Muscle layer of colon (tissue), 2 donors: ENCODE results near the gene HAVCR1.

Experiments used
- H3K27ac ChIP-seq: one replicate; pipeline ENCODE4 v1.7.0; 2013; ENCODE audit warnings: low read depth, mild to moderate bottlenecking, low read length, moderate library complexity
- H3K27me3 ChIP-seq, 2 donors: one replicate each; pipeline ENCODE4 v1.7.0; 2013; ENCODE audit warnings: low read length in 2 of 2, mild to moderate bottlenecking in 2 of 2; ENCODE audit not compliant: insufficient read depth in 2 of 2, control insufficient read depth in 1 of 2
- H3K36me3 ChIP-seq: one replicate; pipeline ENCODE4 v1.7.0; 2013; ENCODE audit warnings: mild to moderate bottlenecking, low read length; ENCODE audit not compliant: insufficient read depth
- H3K4me1 ChIP-seq: one replicate; pipeline ENCODE4 v1.7.0; 2013; ENCODE audit warnings: mild to moderate bottlenecking, low read length; ENCODE audit not compliant: insufficient read depth
- H3K4me3 ChIP-seq, 2 donors: one replicate each; pipeline ENCODE4 v1.7.0; 2013; ENCODE audit warnings: low read length in 2 of 2, low read depth in 1 of 2, mild to moderate bottlenecking in 1 of 2, moderate library complexity in 1 of 2
- H3K9ac ChIP-seq: one replicate; pipeline ENCODE4 v1.7.0; 2013; ENCODE audit warnings: low read length
- H3K9me3 ChIP-seq: one replicate; pipeline ENCODE4 v1.7.0; 2013; ENCODE audit warnings: mild to moderate bottlenecking, low read length
- donor health status: abdominal sarcoma.
- donor health status: Adenocarcinoma of cecum.

The HAVCR1 gene

GRCh38 chr5:157059093-157059539 lies at the start of gene HAVCR1:
Gene HAVCR1, minus strand, starts transcription at chr5:157059116. Its CDS starts 1,173 bp downstream, at chr5:157057943.
- H3K4me1 ChIP-seq = no peaks in the 10 kb centered on the region
- H3K9me3 ChIP-seq = no peaks in the 10 kb centered on the region
- H3K27ac ChIP-seq = no peak within 1 kb of the TSS
- H3K36me3 ChIP-seq = no peaks in the 10 kb centered on the region
- no peak within 1 kb of the TSS for H3K9ac ChIP-seq
- H3K27me3 ChIP-seq = no peaks in the 10 kb centered on the region
- no peak within 1 kb of the TSS for H3K4me3 ChIP-seq

GRCh38 chr5:157107508-157107907 lies 48.6 kb upstream of the HAVCR1 start:
- Histone ChIP-seq H3K36me3 (no peaks in the 10 kb centered on the region), H3K27me3 (no peaks in the 10 kb centered on the region), H3K9me3 (no peaks in the 10 kb centered on the region), H3K27ac (no peak overlapping the region), H3K4me1 (no peaks in the 10 kb centered on the region), H3K9ac (no peak overlapping the region), H3K4me3 (no peak overlapping the region)

GRCh38 chr5:157106630-157107461 lies 47.9 kb upstream of the HAVCR1 start:
- no peak overlapping the region for H3K9ac ChIP-seq

GRCh38 chr5:157100140-157100679 lies 41.3 kb upstream of the HAVCR1 start:
- Histone ChIP-seq H3K4me1 (no peaks in the 10 kb centered on the region), H3K36me3 (no peaks in the 10 kb centered on the region), H3K4me3 (no peak overlapping the region), H3K9ac (no peak overlapping the region), H3K9me3 (no peaks in the 10 kb centered on the region), H3K27me3 (no peaks in the 10 kb centered on the region), H3K27ac (no peak overlapping the region)

More at GRCh38 chr5:157106630-157107461, 47.9 kb upstream of the HAVCR1 start:
- H3K27ac ChIP-seq = no peak overlapping the region
- no peak overlapping the region for H3K4me3 ChIP-seq
- H3K36me3 ChIP-seq = no peaks in the 10 kb centered on the region
- no peaks in the 10 kb centered on the region for H3K4me1 ChIP-seq
- H3K9me3 ChIP-seq = no peaks in the 10 kb centered on the region
- H3K27me3 ChIP-seq = no peaks in the 10 kb centered on the region

GRCh38 chr5:157088342-157088990 lies 29.6 kb upstream of the HAVCR1 start:
- H3K27ac ChIP-seq = no peak overlapping the region
- H3K4me3 ChIP-seq = no peak overlapping the region
- H3K4me1 ChIP-seq = no peaks in the 10 kb centered on the region
- H3K9me3 ChIP-seq = no peaks in the 10 kb centered on the region
- no peak overlapping the region for H3K9ac ChIP-seq
- H3K27me3 ChIP-seq = no peaks in the 10 kb centered on the region
- no peaks in the 10 kb centered on the region for H3K36me3 ChIP-seq

- Histone ChIP-seq H3K4me3 (no peak overlapping the region), H3K9me3 (no peaks in the 10 kb centered on the region), H3K27ac (no peak overlapping the region), H3K9ac (no peak overlapping the region), H3K27me3 (no peaks in the 10 kb centered on the region), H3K36me3 (no peaks in the 10 kb centered on the region), H3K4me1 (no peaks in the 10 kb centered on the region)
These were observed 27.9 kb upstream of the HAVCR1 start for GRCh38 chr5:157086751-157087359.

GRCh38 chr5:157085930-157086329 lies 27.0 kb upstream of the HAVCR1 start:
- Histone ChIP-seq H3K9ac (no peak overlapping the region), H3K9me3 (no peaks in the 10 kb centered on the region), H3K4me1 (no peaks in the 10 kb centered on the region), H3K27ac (no peak overlapping the region), H3K27me3 (no peaks in the 10 kb centered on the region), H3K36me3 (no peaks in the 10 kb centered on the region), H3K4me3 (no peak overlapping the region)

GRCh38 chr5:157080286-157080685 lies 21.4 kb upstream of the HAVCR1 start:
- Histone ChIP-seq H3K9ac (no peak overlapping the region), H3K27ac (no peak overlapping the region), H3K4me3 (no peak overlapping the region), H3K27me3 (no peaks in the 10 kb centered on the region), H3K36me3 (no peaks in the 10 kb centered on the region), H3K4me1 (no peaks in the 10 kb centered on the region), H3K9me3 (no peaks in the 10 kb centered on the region)

- no peaks in the 10 kb centered on the region for H3K9me3 ChIP-seq
- no peaks in the 10 kb centered on the region for H3K36me3 ChIP-seq
- H3K9ac ChIP-seq = no peak overlapping the region
- no peak overlapping the region for H3K27ac ChIP-seq
- H3K4me3 ChIP-seq = no peak overlapping the region
- H3K27me3 ChIP-seq = no peaks in the 10 kb centered on the region
- no peaks in the 10 kb centered on the region for H3K4me1 ChIP-seq
These were observed 17.6 kb upstream of the HAVCR1 start for GRCh38 chr5:157076558-157076957.

GRCh38 chr5:157072508-157072907 lies 13.6 kb upstream of the HAVCR1 start:
- Histone ChIP-seq H3K9ac (no peak overlapping the region), H3K9me3 (no peaks in the 10 kb centered on the region), H3K27ac (no peak overlapping the region), H3K27me3 (no peaks in the 10 kb centered on the region), H3K4me3 (no peak overlapping the region), H3K4me1 (no peaks in the 10 kb centered on the region), H3K36me3 (no peaks in the 10 kb centered on the region)

GRCh38 chr5:157069949-157070348 lies 11.0 kb upstream of the HAVCR1 start:
- H3K9me3 ChIP-seq = no peaks in the 10 kb centered on the region
- H3K27me3 ChIP-seq = no peaks in the 10 kb centered on the region
- H3K4me1 ChIP-seq = no peaks in the 10 kb centered on the region
- no peak overlapping the region for H3K4me3 ChIP-seq
- no peak overlapping the region for H3K9ac ChIP-seq
- H3K27ac ChIP-seq = no peak overlapping the region
- H3K36me3 ChIP-seq = no peaks in the 10 kb centered on the region
